SH-SY5Y (cell line): Measurements from ENCODE around the gene MAPK6.

Source experiments
- GATA2 ChIP-seq: IDR thresholded peaks from 2 replicates; pipeline ENCODE4 v1.6.1; 2011; ENCODE audit warnings: mild to moderate bottlenecking, low read depth, low read length
- GATA3 ChIP-seq: IDR thresholded peaks from 2 replicates; pipeline ENCODE4 v1.6.1; 2011; ENCODE audit warnings: low read depth, mild to moderate bottlenecking, low read length, moderate library complexity

- TF ChIP-seq GATA3 = no peak
- TF ChIP-seq GATA2 = no peak
Observed at GRCh38 chr15:52008698-52009434, 10.2 kb upstream of the MAPK6 start.
